ENCODE results near the gene ZNF334.

Gene ZNF334

GRCh38 chr20:46543959-46544358, 30.6 kb upstream of the ZNF334 start:
- Histone ChIP-seq H3K4me1 (no peaks in the 10 kb centered on the region), H3K9me3 (no peaks in the 10 kb centered on the region), H3K36me3 (no peaks in the 10 kb centered on the region), H3K4me3 (ENCODE audit: low read depth, low read length) (no peak overlapping the region), H3K27me3 (peaks cover 40% of the 10 kb centered on the region)
- DNase-seq: no peak
- no peak for TF ChIP-seq CTCF (IDR thresholded peaks at IDR 0.05; ENCODE audit: low read depth, low read length)

DNA sequence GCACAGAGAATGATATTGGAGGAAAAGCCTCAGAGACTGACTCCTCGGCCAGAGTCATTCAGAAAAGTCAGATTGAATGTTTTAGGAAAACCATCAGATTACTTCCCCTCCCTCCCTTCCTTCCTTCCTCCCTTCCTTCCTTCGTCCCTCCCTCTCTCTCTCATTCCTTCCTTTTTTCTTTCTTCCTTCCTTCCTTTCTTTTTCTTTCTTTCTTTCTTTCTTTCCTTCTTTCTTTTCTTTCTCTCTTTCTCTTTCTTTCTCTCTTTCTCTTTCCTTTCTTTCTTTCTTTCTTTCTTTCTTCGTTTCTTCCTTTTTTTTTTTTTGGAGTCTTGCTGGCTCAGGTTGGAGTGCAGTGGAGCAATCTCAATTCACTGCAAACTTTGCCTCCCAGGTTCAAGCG, 29.7 kb upstream of the ZNF334 start:
- Histone ChIP-seq H3K27me3 (peaks cover 40% of the 10 kb centered on the region), H3K4me3 (ENCODE audit: low read depth, low read length) (no peak overlapping the region), H3K36me3 (no peaks in the 10 kb centered on the region), H3K9me3 (no peaks in the 10 kb centered on the region), H3K4me1 (no peaks in the 10 kb centered on the region)
- no peak for TF ChIP-seq CTCF (IDR thresholded peaks at IDR 0.05; ENCODE audit: low read depth, low read length)
- DNase-seq: no peak

DNA sequence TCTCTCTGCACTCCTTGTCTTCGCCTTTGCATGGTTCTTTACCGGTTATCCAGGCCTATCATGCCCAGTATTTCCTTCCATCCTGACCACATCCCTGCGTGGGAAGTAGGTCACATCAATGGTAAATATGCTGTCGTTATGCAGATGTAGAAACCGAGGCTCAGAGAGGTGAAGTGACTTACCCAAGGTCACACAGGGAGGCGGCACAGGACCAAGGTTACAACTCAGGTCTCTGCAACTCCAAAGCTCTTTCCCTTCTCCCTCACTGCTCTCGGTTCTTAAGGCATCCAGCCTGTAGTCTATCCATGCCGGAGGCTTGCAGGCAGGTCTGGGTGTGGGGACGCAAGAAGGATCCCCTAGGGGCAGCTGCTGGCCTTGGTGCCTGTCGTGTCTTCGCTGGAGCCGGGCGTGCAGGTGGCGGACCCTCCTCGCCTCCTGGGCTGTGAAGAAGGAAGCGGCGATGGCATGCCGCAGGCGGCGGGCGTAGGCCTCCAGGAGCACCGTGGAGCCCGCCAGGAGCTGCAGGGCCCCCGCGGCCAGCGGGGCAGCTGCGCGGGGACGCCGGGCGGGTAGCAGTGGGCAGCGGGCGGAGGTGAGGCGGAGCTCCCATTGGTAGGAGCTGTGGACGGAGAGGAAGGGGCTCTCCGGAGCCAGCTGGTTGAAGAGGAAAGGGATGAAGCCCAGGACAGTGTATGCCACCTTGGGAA, 28.0 kb upstream of the ZNF334 start:
- Histone ChIP-seq H3K36me3 (no peaks in the 10 kb centered on the region), H3K4me1 (no peaks in the 10 kb centered on the region), H3K4me3 (ENCODE audit: low read depth, low read length) (no peak overlapping the region), H3K9me3 (no peaks in the 10 kb centered on the region), H3K27me3 (peaks cover 40% of the 10 kb centered on the region)
- no peak for DNase-seq
- no peak for TF ChIP-seq CTCF (IDR thresholded peaks at IDR 0.05; ENCODE audit: low read depth, low read length)

- peak; percentile 29; the same call in 1 of the 2 replicates for TF ChIP-seq CTCF (IDR thresholded peaks at IDR 0.05; ENCODE audit: low read depth, low read length)
- Histone ChIP-seq H3K36me3 (no peaks in the 10 kb centered on the region), H3K27me3 (peaks cover 40% of the 10 kb centered on the region), H3K9me3 (no peaks in the 10 kb centered on the region), H3K4me3 (ENCODE audit: low read depth, low read length) (no peak overlapping the region), H3K4me1 (no peaks in the 10 kb centered on the region)
- no peak for DNase-seq
These were observed 25.8 kb upstream of the ZNF334 start for GRCh38 chr20:46539113-46539512.

GRCh38 chr20:46530640-46531039, 17.3 kb upstream of the ZNF334 start:
- DNase-seq: no peak
- no peaks in the 10 kb centered on the region for H3K4me1 ChIP-seq
- no peaks in the 10 kb centered on the region for H3K27me3 ChIP-seq
- no peaks in the 10 kb centered on the region for H3K36me3 ChIP-seq
- TF ChIP-seq CTCF (IDR thresholded peaks at IDR 0.05; ENCODE audit: low read depth, low read length): no peak
- no peaks in the 10 kb centered on the region; the same call in 1 of the 2 replicates for H3K9me3 ChIP-seq
- no peak overlapping the region for H3K4me3 ChIP-seq (ENCODE audit: low read depth, low read length)

- DNase-seq: no peak
- H3K36me3 ChIP-seq: no peaks in the 10 kb centered on the region
- no peak for TF ChIP-seq CTCF (IDR thresholded peaks at IDR 0.05; ENCODE audit: low read depth, low read length)
- no peaks in the 10 kb centered on the region; the same call in 1 of the 2 replicates for H3K9me3 ChIP-seq
- H3K4me3 ChIP-seq (ENCODE audit: low read depth, low read length): no peak overlapping the region
- H3K4me1 ChIP-seq: no peaks in the 10 kb centered on the region
- no peaks in the 10 kb centered on the region; the same call in none of the 2 replicates for H3K27me3 ChIP-seq
These were observed 10.5 kb upstream of the ZNF334 start for GRCh38 chr20:46523696-46524328.

Measured in BE2C (cell line).